WTC11 (cell line): ENCODE measurements around the gene POLD1. TPM values are rescaled to one million over a fixed set of nuclear protein-coding genes. Genes with fewer than 3 reads are reported as not detected.

Experiments used
- ATAC-seq: fragments of 200-7000 bp; cut with Tn5 transposase; 2 replicates; pipeline ENCODE4 v1.10.0; 2021; ENCODE audit warnings: mild to moderate bottlenecking, moderate library complexity
- CTCF ChIA-PET: fragments of 300-600 bp; sonication (Branson Sonifier 250); formaldehyde crosslinking; loops from one replicate; lab custom pipeline; 2021; ENCODE audit warnings: antibody characterized with exemption; lab: Charles Lee
- POLR2A ChIA-PET: fragments of 350-600 bp; sonication (Branson Sonifier 250); formaldehyde crosslinking; loops from one replicate; lab custom pipeline; 2021; ENCODE audit warnings: antibody characterized with exemption; lab: Charles Lee
- DNase-seq: peaks from one replicate; pipeline ENCODE4 v3.0.0; 2021; ENCODE audit warnings: low spot score
- H3K27ac Mint-ChIP-seq: 2 replicates; pipeline ENCODE4 v1.8.0; 2021; ENCODE audit warnings: mixed read lengths
- H3K27me3 Mint-ChIP-seq: 2 replicates; pipeline ENCODE4 v1.8.0; 2021; ENCODE audit warnings: low read depth, mild to moderate bottlenecking, moderate library complexity, mixed read lengths
- H3K36me3 Mint-ChIP-seq: 2 replicates; pipeline ENCODE4 v1.8.0; 2021; ENCODE audit warnings: mixed read lengths
- H3K4me1 Mint-ChIP-seq: 2 replicates; pipeline ENCODE4 v1.8.0; 2022; ENCODE audit warnings: mixed read lengths
- H3K4me3 Mint-ChIP-seq: 2 replicates; pipeline ENCODE4 v1.8.0; 2021; ENCODE audit warnings: mild to moderate bottlenecking, moderate library complexity, mixed read lengths
- H3K9me3 Mint-ChIP-seq: 2 replicates; pipeline ENCODE4 v1.8.0; 2021; ENCODE audit warnings: mixed read lengths
- AR ChIP-seq: fragments of 250-450 bp; sonication (Bioruptor Pico); IDR thresholded peaks from 2 replicates; pipeline ENCODE4 v1.9.0; 2021; ENCODE audit warnings: mild to moderate bottlenecking
- CREM ChIP-seq: sonication (generic); formaldehyde crosslinking; IDR thresholded peaks from 2 replicates; pipeline ENCODE4 v1.8.1; 2022; ENCODE audit warnings: mild to moderate bottlenecking, missing genetic modification reagents, moderate library complexity
- CTCF ChIP-seq: fragments of 200-600 bp; IDR thresholded peaks from 2 replicates; pipeline ENCODE4 v1.8.0; 2022; ENCODE audit warnings: antibody characterized with exemption
- ERG ChIP-seq: fragments of 250-450 bp; sonication (Bioruptor Pico); IDR thresholded peaks from 2 replicates; pipeline ENCODE4 v1.8.0; 2021; ENCODE audit warnings: mild to moderate bottlenecking
- ETV6 ChIP-seq: sonication (generic); formaldehyde crosslinking; IDR thresholded peaks from 2 replicates; pipeline ENCODE4 v1.8.1; 2022; ENCODE audit warnings: mild to moderate bottlenecking, missing genetic modification reagents
- FOXK1 ChIP-seq: sonication (generic); formaldehyde crosslinking; IDR thresholded peaks from 2 replicates; pipeline ENCODE4 v1.8.0; 2022; ENCODE audit warnings: mild to moderate bottlenecking, moderate library complexity, missing genetic modification reagents
- PRRX2 ChIP-seq: fragments of 250-450 bp; sonication (Bioruptor Pico); IDR thresholded peaks from 2 replicates; pipeline ENCODE4 v1.8.0; 2021; ENCODE audit warnings: mild to moderate bottlenecking
- RORB ChIP-seq: fragments of 250-450 bp; sonication (Bioruptor Pico); IDR thresholded peaks from 2 replicates; pipeline ENCODE4 v1.9.0; 2021; ENCODE audit warnings: mild to moderate bottlenecking
- SMAD3 ChIP-seq: sonication (generic); formaldehyde crosslinking; IDR thresholded peaks from 2 replicates; pipeline ENCODE4 v1.8.0; 2022; ENCODE audit warnings: missing genetic modification reagents, mild to moderate bottlenecking, borderline replicate concordance
- SMAD4 ChIP-seq: sonication (generic); formaldehyde crosslinking; IDR thresholded peaks from 2 replicates; pipeline ENCODE4 v1.8.0; 2022; ENCODE audit warnings: mild to moderate bottlenecking, missing genetic modification reagents
- STAT6 ChIP-seq: sonication (generic); formaldehyde crosslinking; conservative IDR thresholded peaks from 2 replicates; pipeline ENCODE4 v1.8.1; 2023; ENCODE audit warnings: mild to moderate bottlenecking, low read depth, missing genetic modification reagents, moderate library complexity
- TEAD4 ChIP-seq: sonication (generic); formaldehyde crosslinking; IDR thresholded peaks from 2 replicates; pipeline ENCODE4 v1.8.0; 2022; ENCODE audit warnings: mild to moderate bottlenecking, missing genetic modification reagents
- ZBTB43 ChIP-seq: sonication (generic); formaldehyde crosslinking; IDR thresholded peaks from 2 replicates; pipeline ENCODE4 v1.8.1; 2023; ENCODE audit warnings: mild to moderate bottlenecking, missing genetic modification reagents
- ZMAT4 ChIP-seq: fragments of 250-450 bp; sonication (Bioruptor Pico); IDR thresholded peaks from 2 replicates; pipeline ENCODE4 v1.9.0; 2021; ENCODE audit warnings: mild to moderate bottlenecking
- ZNF138 ChIP-seq: sonication (generic); formaldehyde crosslinking; conservative IDR thresholded peaks from 2 replicates; pipeline ENCODE4 v1.8.1; 2022; ENCODE audit warnings: mild to moderate bottlenecking, moderate library complexity, missing genetic modification reagents
- ZNF232 ChIP-seq: sonication (generic); formaldehyde crosslinking; IDR thresholded peaks from 2 replicates; pipeline ENCODE4 v1.8.0; 2022; ENCODE audit warnings: mild to moderate bottlenecking, missing genetic modification reagents
- ZNF512 ChIP-seq: sonication (generic); formaldehyde crosslinking; IDR thresholded peaks from 2 replicates; pipeline ENCODE4 v1.8.1; 2022; ENCODE audit warnings: missing genetic modification reagents, borderline replicate concordance
- ZNF671 ChIP-seq: fragments of 250-450 bp; sonication (Bioruptor Pico); IDR thresholded peaks from 2 replicates; pipeline ENCODE4 v1.8.0; 2021; ENCODE audit warnings: mild to moderate bottlenecking
- total RNA-seq: library from RNA; stranded (reverse); gene quantifications from 3 replicates; pipeline ENCODE4 v1.2.3, GENCODE V29; 2021

Gene POLD1
- total RNA-seq, 1 experiment from 2014 or later = 163 TPM

GRCh38 chr19:50413531-50413930 lies 29.4 kb downstream of the POLD1 start:
- no peak overlapping the region for H3K4me3 Mint-ChIP-seq
- peaks cover 33% of the 10 kb centered on the region for H3K36me3 Mint-ChIP-seq
- no peaks in the 10 kb centered on the region for H3K9me3 Mint-ChIP-seq
- TF ChIP-seq RORB (CRISPR knock-in tag) (no peak), PRRX2 (CRISPR knock-in tag) (no peak), ZNF512 (no peak), ZBTB43 (CRISPR knock-in tag) (no peak), ETV6 (CRISPR knock-in tag) (no peak), ZNF671 (no peak), TEAD4 (CRISPR knock-in tag) (no peak), CREM (no peak), ZNF232 (CRISPR knock-in tag) (no peak), ZNF138 (CRISPR knock-in tag) (no peak), SMAD3 (CRISPR knock-in tag) (no peak), AR (no peak), ZMAT4 (no peak), ERG (no peak), FOXK1 (no peak), CTCF (no peak), STAT6 (CRISPR knock-in tag) (no peak), SMAD4 (no peak)
- ATAC-seq (no peak), DNase-seq (no peak)
- H3K4me1 Mint-ChIP-seq = peaks cover 7% of the 10 kb centered on the region
- ChIA-PET POLR2A (no interaction called here), CTCF (interaction anchor here (1.4 to 1.9 kb wide), 2 partner anchors 47 to 65 kb away, joined by 4 to 10 read pairs; no protein-coding TSS in a partner anchor)
- no peak overlapping the region for H3K27ac Mint-ChIP-seq
- no peaks in the 10 kb centered on the region; the same call in 1 of the 2 replicates for H3K27me3 Mint-ChIP-seq
